ENCODE data around the gene MS4A3.

Gene MS4A3

GRCh38 chr11:60111793-60112192 is 55.3 kb downstream of the MS4A3 start:
- Histone ChIP-seq H3F3A (ENCODE audit: low read depth) (no peaks in the 10 kb centered on the region), H3K27me3 (ENCODE audit: insufficient read depth, low read length, poor library complexity, severe bottlenecking) (no peaks in the 10 kb centered on the region), H3K36me3 (ENCODE audit: insufficient read depth, low read length) (no peaks in the 10 kb centered on the region), H3K9me3 (ENCODE audit: insufficient read depth, low read depth, low read length) (no peaks in the 10 kb centered on the region), H2AFZ (ENCODE audit: low read length) (no peak overlapping the region), H3K79me2 (ENCODE audit: insufficient read depth, low read length) (no peaks in the 10 kb centered on the region), H3K4me3 (ENCODE audit: low read length, poor library complexity, severe bottlenecking) (no peak overlapping the region), H3K9me2 (replicated peaks; ENCODE audit: low read depth, low read length) (no peaks in the 10 kb centered on the region), H3K4me2 (ENCODE audit: low read depth, low read length, poor library complexity, severe bottlenecking) (no peak overlapping the region), H3K4me1 (ENCODE audit: insufficient read depth, low read length, poor library complexity, severe bottlenecking) (no peaks in the 10 kb centered on the region), H4K20me1 (ENCODE audit: insufficient read depth, low read length, poor library complexity, severe bottlenecking) (no peaks in the 10 kb centered on the region), H3K9ac (ENCODE audit: low read depth, low read length, poor library complexity, severe bottlenecking) (no peak overlapping the region)
- TF ChIP-seq CTCF (conservative IDR thresholded peaks at IDR 0.05; ENCODE audit: low read length): no peak
- no peak for TF ChIP-seq EZH2phosphoT487 (IDR thresholded peaks at IDR 0.05; ENCODE audit: borderline replicate concordance)

GRCh38 chr11:60116996-60117790 is 60.7 kb downstream of the MS4A3 start:
- Histone ChIP-seq H3K27me3 (ENCODE audit: insufficient read depth, low read length, poor library complexity, severe bottlenecking) (no peaks in the 10 kb centered on the region), H3K79me2 (ENCODE audit: insufficient read depth, low read length) (no peaks in the 10 kb centered on the region), H3K4me1 (ENCODE audit: insufficient read depth, low read length, poor library complexity, severe bottlenecking) (no peaks in the 10 kb centered on the region), H3K9me2 (replicated peaks; ENCODE audit: low read depth, low read length) (no peaks in the 10 kb centered on the region), H3K9me3 (ENCODE audit: insufficient read depth, low read depth, low read length) (no peaks in the 10 kb centered on the region), H3F3A (ENCODE audit: low read depth) (no peaks in the 10 kb centered on the region), H4K20me1 (ENCODE audit: insufficient read depth, low read length, poor library complexity, severe bottlenecking) (no peaks in the 10 kb centered on the region), H3K4me2 (ENCODE audit: low read depth, low read length, poor library complexity, severe bottlenecking) (no peak overlapping the region), H3K9ac (ENCODE audit: low read depth, low read length, poor library complexity, severe bottlenecking) (no peak overlapping the region), H3K36me3 (ENCODE audit: insufficient read depth, low read length) (no peaks in the 10 kb centered on the region), H3K4me3 (ENCODE audit: low read length, poor library complexity, severe bottlenecking) (no peak overlapping the region), H2AFZ (ENCODE audit: low read length) (no peak overlapping the region)
- TF ChIP-seq CTCF (conservative IDR thresholded peaks at IDR 0.05; ENCODE audit: low read length) (no peak), EZH2phosphoT487 (IDR thresholded peaks at IDR 0.05; ENCODE audit: borderline replicate concordance) (no peak)

GRCh38 chr11:60118338-60118737 is 61.9 kb downstream of the MS4A3 start:
- Histone ChIP-seq H3K4me1 (ENCODE audit: insufficient read depth, low read length, poor library complexity, severe bottlenecking) (no peaks in the 10 kb centered on the region), H3K4me3 (ENCODE audit: low read length, poor library complexity, severe bottlenecking) (no peak overlapping the region), H3K27me3 (ENCODE audit: insufficient read depth, low read length, poor library complexity, severe bottlenecking) (no peaks in the 10 kb centered on the region), H3F3A (ENCODE audit: low read depth) (no peaks in the 10 kb centered on the region), H3K9me2 (replicated peaks; ENCODE audit: low read depth, low read length) (no peaks in the 10 kb centered on the region), H3K9ac (ENCODE audit: low read depth, low read length, poor library complexity, severe bottlenecking) (no peak overlapping the region), H3K79me2 (ENCODE audit: insufficient read depth, low read length) (no peaks in the 10 kb centered on the region), H3K9me3 (ENCODE audit: insufficient read depth, low read depth, low read length) (no peaks in the 10 kb centered on the region), H3K4me2 (ENCODE audit: low read depth, low read length, poor library complexity, severe bottlenecking) (no peak overlapping the region), H4K20me1 (ENCODE audit: insufficient read depth, low read length, poor library complexity, severe bottlenecking) (no peaks in the 10 kb centered on the region), H2AFZ (ENCODE audit: low read length) (no peak overlapping the region), H3K36me3 (ENCODE audit: insufficient read depth, low read length) (no peaks in the 10 kb centered on the region)
- TF ChIP-seq CTCF (conservative IDR thresholded peaks at IDR 0.05; ENCODE audit: low read length): 0 out of 2 replicates have a peak, but pooled peaks have one; percentile 21
- TF ChIP-seq EZH2phosphoT487 (IDR thresholded peaks at IDR 0.05; ENCODE audit: borderline replicate concordance): no peak
